ENCODE results near the gene ULK1. TPM values are rescaled to one million over a fixed set of nuclear protein-coding genes. Genes with fewer than 3 reads are reported as not detected.

ULK1 gene
- total RNA-seq, 1 experiment from 2014 or later: 15.7 TPM

GRCh38 chr12:131856366-131857097, 37.9 kb upstream of the ULK1 start:
- ATAC-seq: no peak
- Histone ChIP-seq H3K27me3 (ENCODE audit: low read length) (no peaks in the 10 kb centered on the region), H3K36me3 (ENCODE audit: low read depth, low read length) (no peaks in the 10 kb centered on the region), H3F3A (ENCODE audit: low read length, unreplicated experiment) (no peaks in the 10 kb centered on the region), H2AFZ (ENCODE audit: low read length) (no peak overlapping the region), H3K4me2 (ENCODE audit: low read length) (no peak overlapping the region), H3K4me3 (ENCODE audit: low read length) (no peak overlapping the region), H3K9ac (ENCODE audit: low read length) (no peak overlapping the region), H3K79me2 (ENCODE audit: low read length) (no peaks in the 10 kb centered on the region), H3K9me2 (replicated peaks; ENCODE audit: low read length) (no peaks in the 10 kb centered on the region), H3K9me3 (ENCODE audit: low read length) (no peaks in the 10 kb centered on the region), H3K4me1 (ENCODE audit: insufficient read depth, low read length) (peaks cover 28% of the 10 kb centered on the region), H4K20me1 (ENCODE audit: low read length) (no peaks in the 10 kb centered on the region), H3K27ac (ENCODE audit: low read length) (no peak overlapping the region)
- POLR2A ChIA-PET (ENCODE audit: unreplicated experiment): no interaction called here
- intact Hi-C loops (cut with micrococcal nuclease): no loop called here
- no peak for DNase-seq
- no TSS peak for BruUV-seq (replicated peaks)
- TF ChIP-seq CTCF (conservative IDR thresholded peaks at IDR 0.05; ENCODE audit: low read depth, low read length): no peak
- no peak for TF ChIP-seq EZH2phosphoT487 (IDR thresholded peaks at IDR 0.05; ENCODE audit: borderline replicate concordance, low read length)
- no peak for TF ChIP-seq EZH2 (IDR thresholded peaks at IDR 0.05; ENCODE audit: low read length, unreplicated experiment)
- CTCF ChIA-PET: no interaction called here

- Histone ChIP-seq H3K36me3 (ENCODE audit: low read depth, low read length) (no peaks in the 10 kb centered on the region), H3K4me1 (ENCODE audit: insufficient read depth, low read length) (peaks cover 34% of the 10 kb centered on the region), H3K4me3 (ENCODE audit: low read length) (no peak overlapping the region), H3K27me3 (ENCODE audit: low read length) (no peaks in the 10 kb centered on the region), H3K9me2 (replicated peaks; ENCODE audit: low read length) (no peaks in the 10 kb centered on the region), H3K9ac (ENCODE audit: low read length) (no peak overlapping the region), H3F3A (ENCODE audit: low read length, unreplicated experiment) (no peaks in the 10 kb centered on the region), H3K9me3 (ENCODE audit: low read length) (no peaks in the 10 kb centered on the region), H3K4me2 (ENCODE audit: low read length) (no peak overlapping the region), H3K79me2 (ENCODE audit: low read length) (no peaks in the 10 kb centered on the region), H4K20me1 (ENCODE audit: low read length) (no peaks in the 10 kb centered on the region), H2AFZ (ENCODE audit: low read length) (no peak overlapping the region), H3K27ac (ENCODE audit: low read length) (no peak overlapping the region)
- DNase-seq (no peak), ATAC-seq (no peak)
- no TSS peak for BruUV-seq (replicated peaks)
- intact Hi-C loops (cut with micrococcal nuclease): no loop called here
- ChIA-PET POLR2A (ENCODE audit: unreplicated experiment) (interaction anchor here (0.6 kb wide), 1 partner anchor 70 kb away, joined by 5 read pairs; no protein-coding TSS in a partner anchor), CTCF (no interaction called here)
- no peak for TF ChIP-seq EZH2phosphoT487 (IDR thresholded peaks at IDR 0.05; ENCODE audit: borderline replicate concordance, low read length)
- no peak for TF ChIP-seq CTCF (conservative IDR thresholded peaks at IDR 0.05; ENCODE audit: low read depth, low read length)
- no peak for TF ChIP-seq EZH2 (IDR thresholded peaks at IDR 0.05; ENCODE audit: low read length, unreplicated experiment)
These were observed 36.2 kb upstream of the ULK1 start for GRCh38 chr12:131857908-131858850.

Measured in PC-3 (cell line).